GM20000 (cell line): ENCODE results near the gene CTNND2.

Experiments used
- DNase-seq: peaks from one replicate; pipeline ENCODE4 v3.0.0; 2012; ENCODE audit warnings: low spot score
- CTCF ChIP-seq: IDR thresholded peaks from 2 replicates; pipeline ENCODE4 v1.5.1; 2012; ENCODE audit warnings: mild to moderate bottlenecking, control low read depth; ENCODE audit errors: extremely low read depth, missing control alignments

Gene CTNND2

DNA sequence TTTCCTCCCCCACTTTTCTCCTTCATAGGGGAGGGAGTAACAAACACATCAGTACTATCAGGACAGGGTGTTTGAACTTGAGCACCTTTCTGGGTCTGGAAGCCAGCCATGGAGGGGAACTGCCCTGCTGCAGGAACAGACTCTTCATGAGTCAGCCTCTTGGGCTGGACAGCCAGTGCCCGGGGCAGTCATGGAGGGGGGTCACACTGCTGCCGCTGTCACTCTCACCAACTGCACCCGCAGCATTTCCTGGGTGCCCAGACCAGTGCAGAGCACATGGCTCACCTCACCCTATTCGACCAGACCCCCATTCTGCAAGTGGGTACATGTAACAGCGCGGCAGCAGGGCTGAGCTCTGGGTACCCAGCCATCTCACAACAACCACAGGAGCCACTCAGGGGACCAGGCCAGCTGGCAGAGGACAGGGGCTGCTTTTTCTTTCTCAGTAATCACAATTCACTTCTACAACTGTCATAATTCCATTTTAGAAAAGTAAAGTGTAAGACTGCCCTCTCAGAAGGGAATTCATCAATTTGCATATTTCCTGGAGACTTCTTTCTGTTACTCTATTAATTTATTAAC is 118.4 kb downstream of the CTNND2 start:
- no peak for DNase-seq
- TF ChIP-seq CTCF, result no peak

DNA sequence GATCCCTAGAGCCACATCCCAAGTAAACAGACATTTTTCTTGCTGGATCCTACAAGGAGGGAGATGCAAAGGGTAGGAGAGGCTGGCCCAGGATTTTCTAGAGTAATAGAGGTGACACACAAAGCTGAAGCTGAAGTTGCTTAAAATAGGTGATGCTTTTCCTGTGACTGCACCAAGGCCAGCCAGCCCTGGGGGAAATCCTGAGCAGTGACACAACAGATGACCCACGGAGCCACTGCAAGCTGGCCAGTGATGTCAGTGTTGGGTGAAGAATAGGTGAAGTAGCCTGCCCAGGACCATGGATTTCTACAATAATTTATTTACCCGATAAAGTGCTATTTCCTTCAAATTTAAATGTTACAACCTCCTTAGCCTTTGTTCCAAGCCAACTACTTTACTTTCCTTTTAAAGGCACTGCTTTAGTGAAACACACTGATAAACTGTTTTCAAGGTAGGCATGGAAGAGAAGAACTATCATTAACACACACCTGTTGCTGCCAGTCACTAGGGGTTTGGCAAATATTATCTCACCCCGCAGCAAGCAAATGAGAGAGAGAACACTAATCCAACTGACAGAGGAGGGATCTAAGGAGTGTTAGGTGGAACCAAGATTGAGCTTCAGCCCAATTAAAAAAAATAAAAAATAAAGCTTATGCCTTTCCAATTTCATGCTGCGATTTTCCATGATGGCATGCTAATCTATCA is 123.5 kb downstream of the CTNND2 start:
- no peak for DNase-seq
- no peak for TF ChIP-seq CTCF

DNA sequence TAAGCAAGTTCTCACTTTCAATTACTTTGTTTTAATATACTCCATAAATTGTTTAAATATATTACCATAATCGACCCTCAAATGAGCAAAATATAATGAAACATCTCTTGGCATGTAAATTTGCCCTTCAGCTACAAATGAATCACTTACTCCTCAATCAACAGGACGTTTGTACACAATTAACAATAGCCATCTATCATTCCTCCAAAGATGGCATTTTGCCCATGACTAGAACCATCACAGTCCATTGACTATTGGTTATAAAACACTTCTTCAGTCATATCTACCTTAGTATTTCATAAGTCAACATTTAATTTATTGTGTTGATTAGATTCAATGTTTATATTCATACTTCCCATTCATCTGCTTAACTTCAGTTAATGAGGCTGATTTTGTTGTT is 127.2 kb downstream of the CTNND2 start:
- DNase-seq, result no peak
- no peak for TF ChIP-seq CTCF

- TF ChIP-seq CTCF, result no peak
- DNase-seq, result no peak
Measured at GRCh38 chr5:11770310-11770709, 133.9 kb downstream of the CTNND2 start.

- TF ChIP-seq CTCF, result no peak
- no peak for DNase-seq
Measured at GRCh38 chr5:11760934-11761603, 143.2 kb downstream of the CTNND2 start.

DNA sequence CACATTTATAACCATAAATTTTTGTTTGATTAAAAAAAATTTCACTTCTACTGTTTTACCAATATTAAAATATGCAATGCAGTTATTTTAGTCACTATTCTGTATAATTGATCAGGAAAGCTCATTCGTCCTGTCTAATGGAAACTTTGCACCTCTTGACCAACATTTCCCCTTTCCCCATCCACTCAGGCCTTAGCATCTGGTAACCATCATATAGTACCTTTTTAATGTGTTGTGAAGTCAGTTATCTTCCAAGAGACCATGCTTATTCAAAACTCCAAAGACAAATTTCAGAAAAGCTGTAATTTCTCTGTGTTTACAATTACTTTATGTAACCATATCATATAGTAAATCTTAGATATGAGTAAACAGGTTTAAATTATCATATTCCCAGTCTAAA is 145.9 kb downstream of the CTNND2 start:
- no peak for DNase-seq
- TF ChIP-seq CTCF, result no peak

- no peak for DNase-seq
- TF ChIP-seq CTCF, result no peak
Measured at GRCh38 chr5:11757661-11758060, 146.6 kb downstream of the CTNND2 start.
